NCI-H524 (cell line): ENCODE results near the gene POU2AF3.
"Not testable (repeated sequence)": the region's sequence is repeated elsewhere in the genome, so short reads cannot be mapped to it uniquely, and the experiment has no call there.

Source experiments
- DNase-seq, 2 experiments: peaks; one replicate each; lab custom pipeline; 2025; lab: John Stamatoyannopoulos, UW

Gene POU2AF3

GRCh38 chr11:111301004-111301841 lies 2.9 kb downstream of the POU2AF3 start:
- peak; percentile 82 to 93 for DNase-seq

- no peak for DNase-seq
Measured at GRCh38 chr11:111301842-111302118, 3.4 kb downstream of the POU2AF3 start.

GRCh38 chr11:111302298-111302697 lies 4.0 kb downstream of the POU2AF3 start:
- DNase-seq = peak; percentile 18 to 72

GRCh38 chr11:111303461-111303860 lies 5.1 kb downstream of the POU2AF3 start:
- DNase-seq = peak; percentile 69 to 87

GRCh38 chr11:111305162-111305802 lies 6.9 kb downstream of the POU2AF3 start:
- no peak for DNase-seq

- no peak for DNase-seq
Measured at GRCh38 chr11:111305876-111306275, 7.5 kb downstream of the POU2AF3 start.

GRCh38 chr11:111306321-111306720 lies 8.0 kb downstream of the POU2AF3 start:
- DNase-seq = no peak

- DNase-seq = peak; percentile 20 to 65
Measured at GRCh38 chr11:111307472-111308108, 9.2 kb downstream of the POU2AF3 start.

GRCh38 chr11:111308140-111308539 lies 9.8 kb downstream of the POU2AF3 start:
- DNase-seq = peak; percentile 84 to 95

GRCh38 chr11:111309215-111309915 lies 11.0 kb downstream of the POU2AF3 start:
- peak; percentile 57 to 83 for DNase-seq

- peak; percentile 56 to 85 for DNase-seq
Measured at GRCh38 chr11:111310088-111310487, 11.7 kb downstream of the POU2AF3 start.

GRCh38 chr11:111310723-111311122 lies 12.4 kb downstream of the POU2AF3 start:
- DNase-seq = peak in 1 of 2 experiments; percentile 4

GRCh38 chr11:111312076-111312475 lies 13.7 kb downstream of the POU2AF3 start:
- DNase-seq = no peak

GRCh38 chr11:111319296-111319695 lies 20.9 kb downstream of the POU2AF3 start:
- DNase-seq = no peak

GRCh38 chr11:111320199-111320598 lies 21.9 kb downstream of the POU2AF3 start:
- DNase-seq = not testable (repeated sequence)

- DNase-seq = no peak
Measured at GRCh38 chr11:111320728-111321568, 22.6 kb downstream of the POU2AF3 start.

- DNase-seq = no peak
Measured at GRCh38 chr11:111322534-111322933, 24.2 kb downstream of the POU2AF3 start.

GRCh38 chr11:111324277-111324720 lies 26.0 kb downstream of the POU2AF3 start:
- DNase-seq = no peak

GRCh38 chr11:111325259-111325658 lies 26.9 kb downstream of the POU2AF3 start:
- no peak for DNase-seq

GRCh38 chr11:111326824-111327223 lies 28.5 kb downstream of the POU2AF3 start:
- DNase-seq = no peak

- peak; percentile 37 to 76 for DNase-seq
Measured at GRCh38 chr11:111327908-111328624, 29.7 kb downstream of the POU2AF3 start.
